CD4-positive, alpha-beta T cell (primary cell): ENCODE measurements around the gene CACNG7. TPM values are rescaled to one million over a fixed set of nuclear protein-coding genes. Genes with fewer than 3 reads are reported as not detected.
A peak's percentile ranks its signal among the peaks of the same experiment; 100 is the strongest.

Experiments
- ATAC-seq: fragments of 200-7000 bp; cut with Tn5 transposase; one replicate; pipeline ENCODE4 v1.10.0; 2022; ENCODE audit warnings: mild to moderate bottlenecking; ENCODE audit not compliant: poor library complexity
- CTCF ChIA-PET: fragments of 350-600 bp; sonication (Branson Sonifier 250); formaldehyde crosslinking; loops from one replicate; lab custom pipeline; 2021; ENCODE audit warnings: antibody characterized with exemption, inconsistent platforms; lab: Charles Lee
- POLR2A ChIA-PET: fragments of 350-600 bp; sonication (Branson Sonifier 250); formaldehyde crosslinking; loops from one replicate; lab custom pipeline; 2021; ENCODE audit warnings: antibody characterized with exemption, inconsistent platforms; lab: Charles Lee
- DNase-seq, 14 experiments: peaks; one replicate each; pipeline ENCODE4 v3.0.0-alpha.2; 2013 to 2020; ENCODE audit warnings: mixed read lengths in 2 of 14
- H3K27ac ChIP-seq, 2 donors: one replicate each; pipeline versions ENCODE4 v1.5.1 to v1.7.0; 2013; ENCODE audit warnings: low read length in 2 of 2, low read depth in 1 of 2, mild to moderate bottlenecking in 1 of 2
- H3K27me3 ChIP-seq, 2 experiments: 1 replicate in 1 of 2; 2 replicates in 1 of 2; pipeline versions ENCODE4 v1.6.1 to v1.7.0; 2013; ENCODE audit warnings: low read length in 2 of 2, control low read depth in 1 of 2, mild to moderate bottlenecking in 1 of 2, moderate library complexity in 1 of 2; ENCODE audit not compliant: insufficient read depth in 2 of 2, control insufficient read depth in 1 of 2
- H3K36me3 ChIP-seq: one replicate; pipeline ENCODE4 v1.6.1; 2013; ENCODE audit warnings: low read length, control low read depth; ENCODE audit not compliant: insufficient read depth
- H3K4me1 ChIP-seq: one replicate; pipeline ENCODE4 v1.6.1; 2013; ENCODE audit warnings: low read length, control low read depth; ENCODE audit not compliant: insufficient read depth
- H3K4me3 ChIP-seq: one replicate; pipeline ENCODE4 v1.5.1; 2013; ENCODE audit warnings: mild to moderate bottlenecking, low read length, moderate library complexity
- H3K9me3 ChIP-seq, 2 experiments: 1 replicate in 1 of 2; 2 replicates in 1 of 2; pipeline versions ENCODE4 v1.6.1 to v1.7.0; 2013; ENCODE audit warnings: low read length in 2 of 2, mild to moderate bottlenecking in 2 of 2, control low read depth in 1 of 2, moderate library complexity in 1 of 2; ENCODE audit not compliant: control insufficient read depth in 1 of 2, insufficient read depth in 1 of 2
- H3K27ac Mint-ChIP-seq: one replicate; pipeline ENCODE4 v1.8.0; 2020; ENCODE audit warnings: mixed read lengths
- H3K27me3 Mint-ChIP-seq: one replicate; pipeline ENCODE4 v1.8.0; 2021; ENCODE audit warnings: mixed read lengths
- H3K36me3 Mint-ChIP-seq: one replicate; pipeline ENCODE4 v1.8.0; 2021; ENCODE audit warnings: low read depth, mixed read lengths
- H3K4me1 Mint-ChIP-seq: one replicate; pipeline ENCODE4 v1.8.0; 2021; ENCODE audit warnings: low read depth, mixed read lengths
- H3K4me3 Mint-ChIP-seq: one replicate; pipeline ENCODE4 v1.8.0; 2020; ENCODE audit warnings: mild to moderate bottlenecking, mixed read lengths
- H3K9me3 Mint-ChIP-seq: one replicate; pipeline ENCODE4 v1.8.0; 2020; ENCODE audit warnings: mixed read lengths
- CTCF ChIP-seq: fragments of 200-600 bp; IDR thresholded peaks from one replicate; pipeline ENCODE4 v1.8.0; 2022; ENCODE audit warnings: antibody characterized with exemption, mild to moderate bottlenecking
- intact Hi-C, 2 experiments: fragments of 100-400 bp; cut with DNase I in 1 of 2; cut with micrococcal nuclease in 1 of 2; formaldehyde crosslinking; loops; one replicate each; pipeline versions ENCODE4 v1.15.1 to v1.9.0; 2023 to 2025; cut with DNase I, micrococcal nuclease
- total RNA-seq, 174 experiments: library from RNA in 2 of 174; stranded (reverse) in 2 of 174; gene quantifications; one replicate each; pipeline ENCODE4 v1.2.3 and lab custom pipeline; 2021 to 2026

Gene CACNG7
- total RNA-seq, 2 experiments from 2014 or later, result not detected

- H3K4me3 ChIP-seq, result no peak overlapping the region
- Mint-ChIP-seq H3K27ac (peak overlapping the region; percentile 89), H3K4me1 (peaks cover 62% of the 10 kb centered on the region), H3K4me3 (peak overlapping the region; percentile 86), H3K36me3 (peaks cover 48% of the 10 kb centered on the region), H3K27me3 (peaks cover 9% of the 10 kb centered on the region), H3K9me3 (no peaks in the 10 kb centered on the region)
- intact Hi-C loops, result loop anchor here in 1 of 2 experiments (1.0 kb wide), 1 partner anchor 8 kb away; no protein-coding TSS in a partner anchor
- peak overlapping the region in 1 of 2 donors; percentile 45 for H3K27ac ChIP-seq
- ChIA-PET CTCF (no interaction called here), POLR2A (interaction anchor here (1.7 to 4.4 kb wide), 2 partner anchors 10 to 238 kb away, joined by 6 to 71 read pairs; partner anchors contain the start of genes MYADM, PRPF31 and TFPT)
- peaks cover 27 to 29% of the 10 kb centered on the region in 2 experiments for H3K27me3 ChIP-seq
- no peak for ATAC-seq
- no peak for TF ChIP-seq CTCF
- peak in 9 of 14 experiments; percentile 33 to 90 (median 60) for DNase-seq
- H3K9me3 ChIP-seq, result peaks cover 0 to 19% of the 10 kb centered on the region in 2 experiments
- H3K36me3 ChIP-seq, result peaks cover 33% of the 10 kb centered on the region
- peaks cover 89% of the 10 kb centered on the region for H3K4me1 ChIP-seq
Measured at GRCh38 chr19:53877361-53877766, 31.7 kb upstream of the CACNG7 start.

GRCh38 chr19:53878776-53879139, 30.3 kb upstream of the CACNG7 start:
- Mint-ChIP-seq H3K36me3 (peaks cover 34% of the 10 kb centered on the region), H3K9me3 (no peaks in the 10 kb centered on the region), H3K27me3 (peaks cover 22% of the 10 kb centered on the region), H3K4me1 (peaks cover 52% of the 10 kb centered on the region), H3K4me3 (no peak overlapping the region), H3K27ac (peak overlapping the region; percentile 51)
- H3K27me3 ChIP-seq, result peaks cover 38 to 41% of the 10 kb centered on the region in 2 experiments
- intact Hi-C loops, result no loop called here
- peak in 1 of 14 experiments; percentile 21 for DNase-seq
- ChIA-PET POLR2A (interaction anchor here (4.4 kb wide), 1 partner anchor 11 kb away, joined by 71 read pairs; the partner anchor contains the start of gene MYADM), CTCF (no interaction called here)
- no peak overlapping the region for H3K27ac ChIP-seq
- H3K4me3 ChIP-seq, result peak overlapping the region; percentile 58
- peaks cover 21% of the 10 kb centered on the region for H3K36me3 ChIP-seq
- ATAC-seq, result no peak
- peaks cover 0 to 15% of the 10 kb centered on the region in 2 experiments for H3K9me3 ChIP-seq
- H3K4me1 ChIP-seq, result peaks cover 88% of the 10 kb centered on the region
- no peak for TF ChIP-seq CTCF

- ATAC-seq, result peak; percentile 78
- Histone ChIP-seq H3K27ac (no peak overlapping the region), H3K9me3 (peaks cover 0 to 11% of the 10 kb centered on the region in 2 experiments), H3K4me1 (peaks cover 81% of the 10 kb centered on the region), H3K27me3 (peaks cover 44 to 48% of the 10 kb centered on the region in 2 experiments), H3K36me3 (peaks cover 15% of the 10 kb centered on the region), H3K4me3 (peak overlapping the region; percentile 58)
- Mint-ChIP-seq H3K9me3 (no peaks in the 10 kb centered on the region), H3K27me3 (peaks cover 28% of the 10 kb centered on the region), H3K36me3 (peaks cover 28% of the 10 kb centered on the region), H3K4me3 (no peak overlapping the region), H3K27ac (peak overlapping the region; percentile 51), H3K4me1 (peaks cover 48% of the 10 kb centered on the region)
- CTCF ChIA-PET, result no interaction called here
- DNase-seq, result peak; percentile 66 to 90 (median 75)
- POLR2A ChIA-PET, result interaction anchor here (4.4 kb wide), 1 partner anchor 12 kb away, joined by 71 read pairs; the partner anchor contains the start of gene MYADM
- no peak for TF ChIP-seq CTCF
- intact Hi-C loops, result loop anchor here in 1 of 2 experiments (1.0 kb wide), 1 partner anchor 37 kb away; no protein-coding TSS in a partner anchor
Measured at GRCh38 chr19:53879140-53880081, 29.7 kb upstream of the CACNG7 start.
